NCI-H128 (cell line): ENCODE data around the gene B3GNT8.
A peak's percentile ranks its signal among the peaks of the same experiment; 100 is the strongest.
"Not testable (repeated sequence)": the region's sequence is repeated elsewhere in the genome, so short reads cannot be mapped to it uniquely, and the experiment has no call there.

ENCODE experiments used
- DNase-seq: peaks from one replicate; lab custom pipeline; 2025; ENCODE audit not compliant: unreplicated experiment; lab: John Stamatoyannopoulos, UW

Gene B3GNT8, protein sequence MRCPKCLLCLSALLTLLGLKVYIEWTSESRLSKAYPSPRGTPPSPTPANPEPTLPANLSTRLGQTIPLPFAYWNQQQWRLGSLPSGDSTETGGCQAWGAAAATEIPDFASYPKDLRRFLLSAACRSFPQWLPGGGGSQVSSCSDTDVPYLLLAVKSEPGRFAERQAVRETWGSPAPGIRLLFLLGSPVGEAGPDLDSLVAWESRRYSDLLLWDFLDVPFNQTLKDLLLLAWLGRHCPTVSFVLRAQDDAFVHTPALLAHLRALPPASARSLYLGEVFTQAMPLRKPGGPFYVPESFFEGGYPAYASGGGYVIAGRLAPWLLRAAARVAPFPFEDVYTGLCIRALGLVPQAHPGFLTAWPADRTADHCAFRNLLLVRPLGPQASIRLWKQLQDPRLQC

DNA sequence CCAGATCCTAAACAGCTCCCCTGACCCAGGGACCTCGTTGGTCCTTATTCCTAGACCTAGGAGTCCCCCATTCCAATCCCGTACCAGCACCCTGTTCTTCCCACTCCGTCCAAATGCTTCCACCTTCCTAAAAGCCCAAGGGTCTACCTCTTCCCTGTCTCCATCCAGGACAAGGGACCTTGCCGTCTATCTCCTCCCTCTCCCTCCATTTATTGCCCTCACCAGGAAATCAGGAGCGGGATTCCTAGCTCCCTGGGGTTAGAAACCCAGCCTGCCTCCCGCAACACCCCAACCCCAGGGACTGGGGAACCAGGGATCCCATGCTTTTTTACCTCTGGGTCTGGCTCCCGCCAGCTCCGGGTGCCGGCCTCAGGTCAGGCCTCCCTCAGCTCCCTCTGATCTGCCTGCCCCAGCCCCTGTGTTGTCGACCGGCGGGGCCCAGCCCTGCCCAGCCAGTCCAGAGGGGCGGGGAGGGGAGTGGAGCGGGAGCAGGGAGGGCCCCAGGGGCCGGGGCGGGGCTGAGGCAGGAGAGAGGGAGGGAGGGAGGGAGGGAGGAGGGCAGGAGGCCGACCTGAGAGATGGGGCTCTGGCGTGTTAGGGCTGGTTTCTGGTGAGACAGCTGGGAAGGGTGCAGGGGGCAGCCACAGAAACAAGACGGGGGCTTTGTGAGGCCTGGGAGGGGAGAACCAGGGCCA is at the start of gene B3GNT8:
B3GNT8 (minus strand) TSS at position 423 of the 695 bp plus-strand sequence. CDS start 596 bp downstream, outside the sequence.
- peak; percentile 47 for DNase-seq

DNA sequence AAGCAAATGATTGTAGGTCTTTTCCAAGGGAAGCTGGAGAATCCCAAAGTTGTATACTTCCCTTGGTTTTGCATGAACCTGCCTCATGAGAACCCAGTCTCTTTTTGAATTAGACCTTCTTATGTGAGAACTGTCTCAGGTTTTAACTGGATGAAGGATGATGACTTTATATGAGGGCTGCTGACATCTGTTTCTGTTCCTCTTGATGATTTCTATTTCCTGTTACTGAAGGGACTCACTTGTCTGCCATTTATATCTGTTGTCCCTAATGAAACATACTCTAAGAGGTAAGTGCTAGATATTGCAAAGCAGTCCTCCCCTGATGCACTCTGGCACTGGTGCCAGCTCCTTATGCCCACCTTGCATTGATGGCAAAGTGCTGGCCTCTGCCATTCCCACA is 49.4 kb upstream of the B3GNT8 start:
- DNase-seq: no peak

DNA sequence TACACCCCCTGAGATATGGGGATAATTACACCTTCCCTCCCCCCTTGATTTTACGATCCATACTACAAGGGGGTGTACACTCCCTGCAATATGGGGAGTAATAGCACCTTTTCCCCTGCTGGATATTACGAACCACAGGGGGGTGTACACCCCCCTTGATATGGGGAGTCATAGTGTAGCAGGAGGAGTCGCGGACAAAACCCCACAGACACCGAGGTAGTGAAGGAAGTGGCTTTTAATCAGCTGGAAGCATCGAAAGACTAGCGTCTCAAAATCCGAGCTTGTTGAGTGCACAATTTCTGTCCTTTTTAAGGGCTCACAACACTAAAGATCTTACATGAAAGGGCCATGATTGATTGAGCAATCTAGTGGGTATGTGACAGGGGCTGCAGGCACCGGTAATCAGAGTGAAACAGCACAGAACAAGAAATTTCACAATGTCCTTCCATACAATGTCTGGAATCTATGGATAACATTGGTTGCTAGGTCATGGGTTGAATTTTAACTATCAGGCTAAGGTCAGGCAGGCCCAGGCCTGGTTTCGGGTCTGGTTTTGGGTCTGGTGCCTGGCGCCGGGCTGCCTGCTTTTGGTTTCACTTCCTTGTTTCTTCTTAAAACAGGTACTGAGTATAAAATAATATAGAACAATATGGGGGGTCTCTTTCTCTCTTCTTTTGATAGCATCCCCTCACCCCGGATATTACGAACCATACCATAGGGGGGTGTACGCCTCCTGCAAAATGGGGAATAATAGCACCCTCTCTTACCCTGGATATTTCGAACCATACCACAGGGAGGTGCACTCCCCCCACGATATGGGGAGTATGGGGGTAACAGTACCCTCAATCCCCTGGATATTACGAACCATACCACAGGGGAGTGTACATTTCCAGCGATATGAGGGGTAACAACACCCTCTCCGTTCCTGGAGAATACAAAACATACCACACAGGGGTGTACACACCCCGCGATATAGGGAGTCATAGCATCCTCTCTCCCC is 36.4 kb upstream of the B3GNT8 start:
- not testable (repeated sequence) for DNase-seq

DNA sequence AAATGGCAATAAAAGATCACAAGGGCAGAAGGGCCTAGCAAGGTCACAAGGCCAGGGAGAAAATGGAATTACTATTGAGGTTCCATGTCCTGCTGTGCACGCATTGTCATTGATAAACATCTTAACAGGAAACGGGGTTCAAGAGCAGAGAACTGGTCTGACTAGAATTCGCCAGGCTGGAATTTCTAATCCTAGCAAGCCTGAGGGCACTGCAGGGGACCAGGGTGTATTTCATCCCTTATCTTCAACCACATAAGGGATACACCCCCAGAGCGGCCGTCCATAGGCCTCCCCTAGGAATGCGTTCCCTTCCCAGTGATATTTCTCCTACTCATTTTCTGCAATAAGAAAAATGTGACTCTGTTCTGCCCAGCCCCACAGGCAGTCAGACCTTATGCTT is 35.3 kb upstream of the B3GNT8 start:
- DNase-seq: no peak

DNA sequence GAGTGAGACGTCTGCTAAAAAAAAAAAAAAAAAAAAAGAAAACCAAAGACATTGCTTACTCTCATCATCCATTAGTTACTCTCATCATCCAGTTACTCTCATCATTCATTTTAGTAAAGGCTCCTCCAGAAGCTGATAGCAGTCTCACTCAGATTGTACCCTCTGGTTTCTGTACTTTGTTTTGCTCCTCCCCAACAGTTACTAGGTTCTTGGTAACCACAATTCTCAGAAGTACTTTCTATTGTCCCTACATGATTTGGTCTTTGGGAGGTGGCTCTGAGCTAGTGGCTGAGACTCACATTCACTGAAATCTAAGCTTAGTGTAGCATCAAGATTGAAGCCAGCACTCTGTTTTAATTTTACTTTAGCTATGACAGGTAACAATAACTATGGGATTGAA is 30.1 kb upstream of the B3GNT8 start:
- DNase-seq: no peak

DNA sequence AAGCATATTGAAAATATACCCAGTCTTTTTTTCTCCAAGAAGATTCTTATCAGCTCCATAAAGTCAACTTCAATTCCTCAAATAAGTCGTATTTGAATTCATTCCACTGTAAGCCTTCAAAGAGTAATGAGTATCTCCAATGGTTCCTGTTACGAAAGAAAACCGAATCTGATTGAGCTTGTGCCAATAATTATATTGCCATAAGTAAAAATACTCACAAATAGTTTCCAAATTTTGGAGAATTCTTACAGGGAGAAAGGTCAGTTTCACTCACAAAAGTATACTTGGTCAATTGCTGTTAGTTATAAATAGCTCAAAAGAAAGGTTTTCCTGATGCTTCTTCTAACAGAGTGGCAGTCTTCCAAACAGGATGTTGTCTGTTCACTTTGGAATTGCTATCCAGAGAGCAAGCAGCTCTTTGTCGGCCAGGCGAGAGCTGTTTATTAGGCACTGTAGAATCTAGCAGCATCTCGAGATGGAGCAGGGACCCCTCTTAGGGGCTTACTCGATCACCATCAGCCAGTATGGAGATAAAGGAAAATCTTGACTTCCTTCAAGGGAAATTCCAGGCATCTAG is 29.3 kb upstream of the B3GNT8 start:
- DNase-seq: no peak

DNA sequence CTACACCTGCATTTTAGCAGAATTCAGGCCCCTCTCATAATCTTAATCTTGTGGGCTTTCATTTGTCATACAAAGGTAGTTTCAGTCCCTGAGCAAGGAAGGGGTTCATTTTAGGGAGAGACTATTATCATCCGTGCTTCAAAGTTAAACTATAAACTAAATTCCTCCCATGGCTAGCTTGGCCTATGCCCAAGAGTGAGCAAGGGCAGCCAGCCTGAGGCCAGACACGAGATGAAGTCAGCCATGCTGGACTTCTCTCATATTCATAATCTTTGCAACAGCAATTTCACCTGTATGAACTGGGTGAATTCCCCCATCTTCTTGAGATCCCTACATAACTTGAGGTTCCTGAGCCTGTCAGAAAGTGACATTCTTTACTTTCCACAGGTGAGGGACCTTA is 28.8 kb upstream of the B3GNT8 start:
- DNase-seq: no peak

DNA sequence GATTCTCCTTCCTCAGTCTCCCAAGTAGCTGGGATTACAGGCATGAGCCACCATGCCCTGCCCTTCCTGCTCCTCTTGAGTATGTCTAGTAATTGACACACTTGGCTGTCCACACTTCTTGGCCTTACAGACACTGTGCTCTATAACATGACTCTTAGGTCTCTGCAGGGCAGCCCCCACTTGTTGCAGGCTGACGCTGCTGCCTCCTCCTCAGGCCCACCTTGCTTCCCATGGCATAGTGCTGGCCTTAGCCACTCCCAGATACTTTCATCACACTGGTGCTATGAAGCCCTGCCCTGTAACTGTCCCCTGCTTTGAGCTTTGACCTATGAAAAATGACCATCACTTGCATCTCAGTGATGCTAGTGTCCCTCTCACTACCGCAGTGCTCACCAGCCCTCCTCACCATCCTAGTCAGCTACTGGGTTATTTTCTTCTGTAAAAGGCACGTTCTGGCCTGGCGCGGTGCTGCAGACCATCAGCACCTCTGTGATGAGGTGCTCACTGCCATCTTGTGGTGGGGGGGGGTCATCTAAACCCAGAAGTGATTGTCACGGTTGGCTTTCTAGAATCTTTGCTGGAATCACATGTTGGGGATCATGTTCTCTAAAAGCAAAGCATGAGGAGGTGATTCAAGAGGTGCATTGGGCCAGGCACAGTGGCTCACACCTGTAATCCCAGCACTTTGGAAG is 25.6 kb upstream of the B3GNT8 start:
- no peak for DNase-seq

DNA sequence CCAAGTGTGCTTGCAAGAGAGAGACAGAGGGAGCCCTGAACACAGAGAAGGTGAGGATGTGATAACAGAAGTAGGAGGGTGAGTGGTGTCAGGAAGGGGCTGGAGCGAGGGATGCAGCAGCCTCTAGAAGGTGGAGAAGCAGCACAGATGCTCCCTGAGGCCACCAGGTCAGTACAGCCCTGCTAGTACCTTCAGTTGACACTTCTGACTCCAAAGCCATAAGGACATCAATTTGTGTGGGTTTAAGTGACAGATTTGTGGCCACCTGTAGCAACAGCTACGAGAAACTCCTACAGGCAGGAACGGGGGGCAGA is 22.6 kb upstream of the B3GNT8 start:
- DNase-seq: no peak

DNA sequence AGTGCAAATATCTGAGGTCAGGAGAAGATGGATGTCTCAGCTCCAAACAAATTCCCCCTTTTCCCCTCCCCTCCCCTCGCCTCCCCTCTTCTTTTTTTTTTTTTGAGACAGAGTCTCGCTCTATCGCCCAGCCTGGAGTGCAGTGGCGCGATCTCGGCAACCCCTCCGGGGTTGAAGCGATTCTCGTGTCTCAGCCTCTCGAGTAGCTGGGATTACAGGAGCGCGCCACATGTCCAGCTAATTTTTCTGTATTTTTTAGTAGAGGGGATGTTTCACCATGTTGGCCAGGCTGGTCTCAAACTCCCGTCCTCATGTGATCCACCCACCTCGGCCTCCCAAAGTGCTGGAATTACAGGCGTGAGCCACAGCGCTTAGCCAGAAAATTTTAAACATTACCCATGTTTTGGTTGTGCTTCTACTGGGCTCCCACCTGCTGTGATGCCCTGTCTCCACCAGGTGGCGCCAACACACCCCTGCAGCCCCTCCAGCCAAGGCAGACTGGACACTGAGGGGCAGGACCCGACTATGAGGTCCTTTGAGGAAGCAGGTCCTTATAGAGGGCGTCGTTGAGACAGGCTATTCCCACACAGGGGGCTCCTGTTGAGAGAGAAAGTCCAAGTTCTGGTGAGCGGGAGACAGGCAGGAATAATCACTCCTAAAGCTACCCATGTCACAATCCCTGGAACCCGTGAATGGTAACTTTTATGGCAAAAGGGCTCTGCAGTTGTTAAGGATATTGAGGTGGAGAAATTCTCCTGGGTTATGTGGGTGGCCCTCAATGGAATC is 22.1 kb upstream of the B3GNT8 start:
- DNase-seq: peak; percentile 12

DNA sequence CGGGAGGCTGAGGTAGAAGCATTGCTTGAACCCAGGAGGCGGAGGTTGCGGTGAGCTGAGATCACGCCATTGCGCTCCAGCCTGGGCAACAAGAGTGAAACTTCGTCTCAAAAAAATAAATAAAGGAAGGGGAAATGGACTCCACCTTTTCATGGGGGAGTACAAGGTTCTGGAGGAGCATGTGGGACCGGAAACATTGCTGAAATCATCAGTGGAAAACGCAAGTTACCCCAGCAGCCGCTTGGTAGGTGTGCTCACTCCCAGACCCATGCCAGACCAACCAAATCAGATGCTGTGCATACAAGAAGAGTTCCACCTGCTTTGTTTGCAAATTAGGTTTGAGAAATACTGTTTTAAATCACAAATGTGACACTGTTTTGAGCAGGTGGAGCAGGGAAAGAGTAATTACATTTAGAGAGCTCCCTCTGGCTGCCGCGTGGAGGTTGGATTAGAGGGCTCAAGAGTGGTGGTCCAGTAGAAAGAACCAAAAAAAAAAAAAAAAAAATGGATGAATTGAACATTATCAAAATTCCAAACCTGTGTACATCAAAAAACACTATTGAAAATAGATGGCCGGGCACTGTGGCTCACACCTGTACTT is 20.7 kb upstream of the B3GNT8 start:
- no peak for DNase-seq

DNA sequence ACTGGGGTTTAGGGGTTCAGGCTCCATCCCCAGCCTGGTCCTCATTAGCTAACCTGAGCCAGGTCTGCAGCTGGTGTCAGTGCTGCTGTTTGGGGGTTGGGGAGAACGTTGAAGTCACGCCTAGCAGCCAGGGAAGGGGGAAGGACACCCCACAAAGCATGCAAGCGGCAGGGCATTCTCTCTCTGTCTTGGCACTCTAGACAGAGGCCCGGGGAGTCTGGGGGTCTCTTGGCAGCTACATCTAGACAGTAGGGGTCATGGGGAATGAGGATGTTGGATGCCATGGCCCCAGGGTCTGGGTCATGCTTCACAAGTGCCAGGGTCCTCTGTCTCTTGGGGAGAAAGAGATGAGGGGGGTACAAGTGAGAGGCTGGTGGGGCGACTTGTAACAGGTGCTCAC is 18.4 kb upstream of the B3GNT8 start:
- no peak for DNase-seq

DNA sequence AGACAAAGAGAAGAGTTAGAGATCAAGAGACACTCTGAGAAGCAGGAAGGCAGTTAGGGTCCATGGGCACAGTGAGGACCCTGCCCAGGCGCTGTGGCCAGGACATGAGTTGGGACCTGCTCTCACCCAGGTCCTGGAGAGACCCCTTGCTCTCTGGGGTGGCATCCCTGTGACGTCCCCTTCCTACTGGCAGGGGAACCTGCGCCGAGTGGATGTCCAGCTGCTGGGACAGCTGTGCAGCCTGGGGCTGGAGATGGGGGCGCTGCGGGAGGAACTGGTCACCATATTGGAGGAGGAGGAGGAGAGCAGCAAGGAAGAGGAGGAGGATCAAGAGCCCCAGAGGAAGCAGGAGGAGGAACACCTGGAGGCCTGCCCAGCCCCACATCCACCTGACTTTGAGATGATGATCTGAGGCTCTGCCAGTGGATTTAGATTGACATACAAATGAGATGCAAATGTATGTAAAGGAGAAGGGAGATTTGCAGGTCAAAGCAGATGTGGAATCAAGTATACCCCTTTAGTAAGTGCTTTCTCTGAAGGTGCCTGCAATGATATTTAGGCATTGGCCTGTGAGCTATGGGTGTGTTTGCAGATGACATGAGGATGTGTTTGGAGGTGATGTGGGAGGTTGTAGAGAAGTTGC is 16.8 kb upstream of the B3GNT8 start:
- no peak for DNase-seq

DNA sequence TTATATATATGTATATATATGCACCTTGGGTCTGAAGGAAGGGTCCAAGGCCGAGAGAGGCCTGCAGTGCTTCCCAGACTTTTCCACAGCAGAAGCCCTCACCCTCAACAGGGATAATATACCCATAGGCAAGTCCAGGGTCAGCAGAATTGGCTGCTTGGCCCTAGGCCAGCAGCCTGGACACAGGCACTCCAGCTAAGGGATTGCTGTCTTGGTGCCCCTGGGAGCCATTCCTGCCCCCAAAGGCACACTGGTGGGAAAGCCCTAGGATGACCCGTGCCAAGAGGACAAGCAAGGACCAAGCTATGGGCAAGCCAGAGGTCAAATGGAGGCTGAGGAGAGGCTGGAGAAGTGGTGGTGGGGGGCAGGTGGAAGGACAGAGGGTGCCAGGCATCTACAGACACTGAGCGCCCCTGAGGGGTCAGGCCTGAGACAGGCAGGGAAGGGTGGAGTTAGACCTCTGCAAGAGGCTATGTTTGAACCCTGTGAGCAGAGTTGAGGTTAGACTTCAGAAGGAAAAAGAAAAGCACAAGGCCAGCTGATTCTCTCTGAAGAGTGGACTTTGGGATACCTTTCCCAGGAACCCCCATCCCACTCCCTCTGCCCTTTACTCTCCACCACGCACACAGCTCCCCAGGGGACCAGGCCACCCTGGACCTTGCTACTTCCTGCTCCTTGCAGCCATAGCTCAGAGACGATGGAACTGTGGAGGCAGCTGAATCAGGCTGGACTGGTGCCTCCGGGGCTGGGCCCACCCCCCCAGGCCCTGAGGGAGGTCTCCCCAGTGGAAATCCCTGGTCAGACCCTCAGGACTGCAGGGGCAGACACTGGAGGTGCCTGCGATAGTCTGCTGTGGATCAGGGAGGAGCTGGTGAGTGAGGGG is 15.5 kb upstream of the B3GNT8 start, which contains the start of gene ERICH4:
ERICH4 (plus strand) TSS at position 684 of the 883 bp plus-strand sequence; CDS start at position 698, 14 bp downstream.
- no peak for DNase-seq

DNA sequence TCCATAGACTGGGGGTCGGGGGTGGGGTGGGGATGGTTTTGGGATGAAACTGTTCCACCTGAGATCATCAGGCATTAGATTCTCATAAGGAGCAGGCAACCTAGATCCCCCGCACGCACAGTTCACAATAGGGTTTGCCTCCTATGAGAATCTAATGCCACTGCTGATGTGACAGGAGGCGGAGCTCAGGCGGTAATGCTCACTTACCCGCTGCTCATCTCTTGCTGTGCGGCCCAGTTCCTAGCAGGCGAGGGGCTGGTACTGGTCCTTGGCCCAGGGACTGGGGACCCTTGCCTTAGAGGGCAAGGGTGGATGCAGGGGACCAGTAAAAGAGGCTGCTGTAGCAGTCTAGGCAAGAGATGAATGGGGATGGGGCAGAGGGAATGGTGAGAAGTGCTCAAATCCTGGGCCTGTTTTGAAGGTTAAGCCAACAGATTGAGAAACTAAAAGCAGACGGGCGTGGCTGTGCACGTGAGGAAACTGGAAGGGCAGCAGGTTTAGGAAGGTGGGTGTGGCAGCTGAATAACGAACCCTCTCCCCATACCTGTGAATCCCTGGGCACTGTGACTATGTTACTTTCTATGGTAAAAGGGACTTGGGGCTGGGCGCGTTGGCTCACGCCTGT is 14.3 kb upstream of the B3GNT8 start:
- no peak for DNase-seq

DNA sequence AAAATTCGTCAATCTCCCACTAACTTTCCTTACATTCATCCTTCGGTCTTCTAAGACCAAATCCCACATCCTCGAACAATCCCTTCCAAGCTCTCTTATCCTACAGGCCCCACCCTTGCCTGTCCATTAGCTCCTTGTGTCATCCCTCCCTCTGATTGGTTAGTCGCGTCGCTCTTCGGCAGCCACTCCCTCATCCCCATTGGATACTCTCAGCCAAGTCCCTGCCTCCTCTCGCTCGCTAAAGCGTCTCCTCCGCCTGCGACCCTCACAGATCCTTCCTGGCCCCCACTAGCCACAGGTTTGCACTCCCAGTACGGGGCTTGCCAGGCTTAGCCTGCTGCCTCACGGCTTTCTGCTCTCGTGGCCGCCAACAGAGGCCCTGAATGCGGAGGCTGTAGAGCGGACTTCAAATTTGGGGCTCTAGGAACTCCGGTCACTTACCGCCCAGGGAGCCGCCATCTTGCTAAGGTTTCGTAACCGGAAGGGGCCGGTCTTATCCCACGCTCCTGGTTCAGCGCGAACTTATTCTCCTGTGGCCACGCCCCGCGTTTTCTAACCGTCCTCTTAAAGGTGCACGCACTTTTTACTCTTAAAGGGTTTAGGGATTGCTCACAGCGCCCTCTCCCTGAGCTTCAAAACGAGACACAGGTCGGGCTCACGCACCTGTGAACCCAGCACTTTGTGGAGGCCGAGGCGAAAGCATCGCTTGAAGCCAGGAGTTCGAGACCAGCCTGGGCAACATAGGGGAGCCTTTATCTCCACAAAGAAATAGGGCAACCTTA is 12.5 kb upstream of the B3GNT8 start, which contains the start of gene DMAC2:
DMAC2 (minus strand) TSS at position 472 of the 782 bp plus-strand sequence; CDS start at position 459, 13 bp downstream.
- peak; percentile 98 for DNase-seq
